GM23338 (cell line): ENCODE results near the gene ITGA1. TPM values are rescaled to one million over a fixed set of nuclear protein-coding genes. Genes with fewer than 3 reads are reported as not detected.

ENCODE experiments used
- ATAC-seq: fragments of 200-7000 bp; cut with Tn5 transposase; 3 replicates; pipeline ENCODE4 v1.9.1; 2020
- DNase-seq: peaks from one replicate; pipeline ENCODE4 v3.0.0-alpha.2; 2015; ENCODE audit warnings: low spot score
- H2AFZ ChIP-seq: fragments of 200-600 bp; sonication (generic); 2 replicates; pipeline ENCODE4 v1.8.0; 2016; ENCODE audit warnings: antibody characterized with exemption, mild to moderate bottlenecking, moderate library complexity
- H3F3A ChIP-seq: fragments of 200-600 bp; sonication (generic); replicated peaks from 2 replicates; pipeline ENCODE4 v1.8.0; 2017; ENCODE audit warnings: antibody characterized with exemption, mixed run types, low read depth
- H3K27ac ChIP-seq: fragments of 200-600 bp; sonication (generic); 2 replicates; pipeline ENCODE4 v1.6.1; 2016; ENCODE audit warnings: low read depth
- H3K27me3 ChIP-seq: fragments of 200-600 bp; sonication (generic); 2 replicates; pipeline ENCODE4 v1.8.0; 2016; ENCODE audit warnings: mild to moderate bottlenecking, mixed run types, moderate library complexity; ENCODE audit not compliant: insufficient read depth
- H3K36me3 ChIP-seq: fragments of 200-600 bp; sonication (generic); 2 replicates; pipeline ENCODE4 v1.8.0; 2016; ENCODE audit warnings: mild to moderate bottlenecking; ENCODE audit not compliant: insufficient read depth
- H3K4me1 ChIP-seq: fragments of 200-600 bp; sonication (generic); 2 replicates; pipeline ENCODE4 v1.8.0; 2016; ENCODE audit warnings: mild to moderate bottlenecking, moderate library complexity; ENCODE audit not compliant: insufficient read depth
- H3K4me2 ChIP-seq: fragments of 200-600 bp; sonication (generic); 2 replicates; pipeline ENCODE4 v1.7.1; 2017; ENCODE audit warnings: mixed run types
- H3K4me3 ChIP-seq: fragments of 200-600 bp; sonication (generic); 2 replicates; pipeline ENCODE4 v1.6.1; 2016; ENCODE audit warnings: mixed run types
- H3K79me2 ChIP-seq: fragments of 200-600 bp; sonication (generic); replicated peaks from 2 replicates; pipeline ENCODE4 v1.8.0; 2017; ENCODE audit warnings: mild to moderate bottlenecking; ENCODE audit not compliant: insufficient read depth
- H3K9me2 ChIP-seq: fragments of 200-600 bp; sonication (generic); 2 replicates; pipeline ENCODE4 v1.8.0; 2017; ENCODE audit not compliant: insufficient read depth
- H4K20me1 ChIP-seq: fragments of 200-600 bp; sonication (generic); replicated peaks from 2 replicates; pipeline ENCODE4 v1.8.0; 2017; ENCODE audit warnings: mild to moderate bottlenecking; ENCODE audit not compliant: insufficient read depth
- H3K27ac Mint-ChIP-seq: 2 replicates; pipeline ENCODE4 v1.8.0; 2020; ENCODE audit warnings: inconsistent platforms, mild to moderate bottlenecking, moderate library complexity, mixed read lengths
- H3K27me3 Mint-ChIP-seq: 3 replicates; pipeline ENCODE4 v1.8.0; 2022; ENCODE audit warnings: low read depth, mild to moderate bottlenecking, moderate library complexity, mixed read lengths, inconsistent platforms; ENCODE audit not compliant: insufficient read depth, poor library complexity
- H3K36me3 Mint-ChIP-seq: 3 replicates; pipeline ENCODE4 v1.8.0; 2021; ENCODE audit warnings: low read depth, mild to moderate bottlenecking, inconsistent platforms, moderate library complexity, mixed read lengths
- H3K4me1 Mint-ChIP-seq: 3 replicates; pipeline ENCODE4 v1.8.0; 2020; ENCODE audit warnings: mild to moderate bottlenecking, inconsistent platforms, mixed read lengths
- H3K4me3 Mint-ChIP-seq: 3 replicates; pipeline ENCODE4 v1.8.0; 2021; ENCODE audit warnings: moderate library complexity, mild to moderate bottlenecking, inconsistent platforms, mixed read lengths
- H3K9me3 Mint-ChIP-seq: 3 replicates; pipeline ENCODE4 v1.8.0; 2020; ENCODE audit warnings: moderate library complexity, mild to moderate bottlenecking, inconsistent platforms, mixed read lengths
- CREB1 ChIP-seq: fragments of 250-450 bp; sonication (Bioruptor Pico); IDR thresholded peaks from 2 replicates; pipeline ENCODE4 v1.5.0; 2020; ENCODE audit warnings: low read depth, mild to moderate bottlenecking, moderate library complexity
- CTCF ChIP-seq, 2 experiments: fragments of 200-600 bp in 1 of 2; sonication (generic) in 1 of 2; conservative IDR thresholded peaks; 2 replicates each; pipeline versions ENCODE4 v1.5.1 to v1.6.1; 2016 to 2017; ENCODE audit warnings: antibody characterized with exemption in 2 of 2, low read depth in 2 of 2, mild to moderate bottlenecking in 2 of 2, moderate library complexity in 1 of 2
- ETS1 ChIP-seq: IDR thresholded peaks from 2 replicates; pipeline ENCODE4 v1.6.1; 2016; ENCODE audit warnings: antibody characterized with exemption
- EZH2 ChIP-seq: fragments of 200-600 bp; sonication (generic); IDR thresholded peaks from one replicate; pipeline ENCODE4 v1.8.0; 2017; ENCODE audit warnings: antibody characterized with exemption, mild to moderate bottlenecking, low read depth; ENCODE audit not compliant: unreplicated experiment
- EZH2phosphoT487 ChIP-seq: fragments of 200-600 bp; sonication (generic); IDR thresholded peaks from one replicate; pipeline ENCODE4 v1.8.1; 2018; ENCODE audit warnings: antibody characterized with exemption; ENCODE audit not compliant: unreplicated experiment
- JUNB ChIP-seq: IDR thresholded peaks from one replicate; pipeline ENCODE4 v1.6.1; 2016; ENCODE audit warnings: antibody characterized with exemption; ENCODE audit not compliant: unreplicated experiment
- NANOG ChIP-seq: IDR thresholded peaks from 2 replicates; pipeline ENCODE4 v1.6.1; 2016; ENCODE audit warnings: antibody characterized with exemption, borderline replicate concordance
- POLR2AphosphoS5 ChIP-seq: IDR thresholded peaks from 2 replicates; pipeline ENCODE4 v1.6.1; 2016; ENCODE audit warnings: antibody characterized with exemption, low read depth
- REST ChIP-seq: IDR thresholded peaks from one replicate; pipeline ENCODE4 v1.6.1; 2018; ENCODE audit warnings: antibody characterized with exemption; ENCODE audit not compliant: unreplicated experiment
- STAT1 ChIP-seq: IDR thresholded peaks from one replicate; pipeline ENCODE4 v1.6.1; 2016; ENCODE audit warnings: antibody characterized with exemption; ENCODE audit not compliant: unreplicated experiment
- ZNF114 ChIP-seq: fragments of 250-450 bp; sonication (Bioruptor Pico); IDR thresholded peaks from 2 replicates; pipeline ENCODE4 v1.5.0; 2020; ENCODE audit warnings: mild to moderate bottlenecking, moderate library complexity
- ZNF331 ChIP-seq: fragments of 250-450 bp; sonication (Bioruptor Pico); IDR thresholded peaks from 2 replicates; pipeline ENCODE4 v1.5.0; 2020; ENCODE audit warnings: low read depth, mild to moderate bottlenecking, moderate library complexity
- polyA plus RNA-seq: library from polyadenylated mRNA; unstranded; fragments of >200 nt; fragmentation: Nextera tagmentation; extraction: Ambion mirVana; gene quantifications from 2 replicates; pipeline ENCODE4 v1.2.1, GENCODE V29; 2016
- total RNA-seq: library from RNA; depleted of rRNA; stranded (reverse); fragments of >200 nt; shearing (Covaris generic); gene quantifications from 2 replicates; pipeline ENCODE4 v1.2.3, GENCODE V29; 2014
- TF ChIP-seq, protein P1 (sequence below): fragments of 250-450 bp; sonication (Bioruptor Pico); IDR thresholded peaks from 2 replicates; pipeline ENCODE4 v1.5.0; 2020; ENCODE audit warnings: mild to moderate bottlenecking, moderate library complexity

ITGA1 gene
- total and polyA plus RNA-seq, 2 experiments from 2014 or later = 1.8 to 4.9 TPM

DNA sequence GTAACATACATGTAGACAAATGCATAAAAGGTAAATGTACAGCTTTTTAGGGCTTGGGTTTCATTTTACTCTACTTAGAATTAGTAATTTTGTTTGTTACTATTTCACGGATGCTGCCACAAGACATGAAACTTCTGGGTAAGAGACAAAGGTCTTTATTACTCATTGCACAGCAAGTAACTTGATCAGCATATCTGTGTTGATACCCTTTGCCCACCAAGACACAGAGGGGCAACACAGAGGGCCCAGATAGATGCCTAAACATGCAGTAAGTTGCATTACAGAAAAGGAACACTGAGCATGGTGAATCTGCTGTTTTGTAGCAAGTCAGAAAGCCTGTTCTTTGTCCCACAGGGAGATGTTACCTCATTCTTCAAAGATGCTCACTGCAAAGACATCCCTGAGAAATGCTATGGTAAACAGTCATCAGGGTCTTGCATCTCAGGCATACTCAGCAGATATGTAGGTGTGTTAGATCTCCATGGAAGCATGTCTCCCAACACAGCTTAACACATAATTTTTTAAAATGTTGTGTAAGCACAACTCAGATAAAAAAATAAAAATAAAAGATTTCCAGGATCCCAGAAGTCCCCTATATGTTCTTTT lies 211.7 kb downstream of the ITGA1 start:
- Mint-ChIP-seq H3K36me3 (no peaks in the 10 kb centered on the region), H3K4me3 (no peak overlapping the region), H3K27me3 (no peaks in the 10 kb centered on the region), H3K4me1 (no peaks in the 10 kb centered on the region), H3K9me3 (no peaks in the 10 kb centered on the region), H3K27ac (no peak overlapping the region)
- H2AFZ ChIP-seq = no peak overlapping the region
- H3K79me2 ChIP-seq = 0 out of 2 replicates have a peak, but pooled peaks cover 4% of the 10 kb centered on the region
- H3K27ac ChIP-seq = no peak overlapping the region
- TF ChIP-seq REST (no peak), CREB1 (CRISPR knock-in tag) (no peak), EZH2phosphoT487 (no peak), POLR2AphosphoS5 (no peak), NANOG (no peak), ZNF114 (CRISPR knock-in tag) (no peak), EZH2 (no peak), STAT1 (no peak), JUNB (no peak), CTCF (conservative IDR thresholded peaks at IDR 0.05; ENCODE audit: low read depth in 2 of 2) (no peak), ZNF331 (CRISPR knock-in tag) (no peak), ETS1 (no peak)
- TF ChIP-seq, protein P1, sequence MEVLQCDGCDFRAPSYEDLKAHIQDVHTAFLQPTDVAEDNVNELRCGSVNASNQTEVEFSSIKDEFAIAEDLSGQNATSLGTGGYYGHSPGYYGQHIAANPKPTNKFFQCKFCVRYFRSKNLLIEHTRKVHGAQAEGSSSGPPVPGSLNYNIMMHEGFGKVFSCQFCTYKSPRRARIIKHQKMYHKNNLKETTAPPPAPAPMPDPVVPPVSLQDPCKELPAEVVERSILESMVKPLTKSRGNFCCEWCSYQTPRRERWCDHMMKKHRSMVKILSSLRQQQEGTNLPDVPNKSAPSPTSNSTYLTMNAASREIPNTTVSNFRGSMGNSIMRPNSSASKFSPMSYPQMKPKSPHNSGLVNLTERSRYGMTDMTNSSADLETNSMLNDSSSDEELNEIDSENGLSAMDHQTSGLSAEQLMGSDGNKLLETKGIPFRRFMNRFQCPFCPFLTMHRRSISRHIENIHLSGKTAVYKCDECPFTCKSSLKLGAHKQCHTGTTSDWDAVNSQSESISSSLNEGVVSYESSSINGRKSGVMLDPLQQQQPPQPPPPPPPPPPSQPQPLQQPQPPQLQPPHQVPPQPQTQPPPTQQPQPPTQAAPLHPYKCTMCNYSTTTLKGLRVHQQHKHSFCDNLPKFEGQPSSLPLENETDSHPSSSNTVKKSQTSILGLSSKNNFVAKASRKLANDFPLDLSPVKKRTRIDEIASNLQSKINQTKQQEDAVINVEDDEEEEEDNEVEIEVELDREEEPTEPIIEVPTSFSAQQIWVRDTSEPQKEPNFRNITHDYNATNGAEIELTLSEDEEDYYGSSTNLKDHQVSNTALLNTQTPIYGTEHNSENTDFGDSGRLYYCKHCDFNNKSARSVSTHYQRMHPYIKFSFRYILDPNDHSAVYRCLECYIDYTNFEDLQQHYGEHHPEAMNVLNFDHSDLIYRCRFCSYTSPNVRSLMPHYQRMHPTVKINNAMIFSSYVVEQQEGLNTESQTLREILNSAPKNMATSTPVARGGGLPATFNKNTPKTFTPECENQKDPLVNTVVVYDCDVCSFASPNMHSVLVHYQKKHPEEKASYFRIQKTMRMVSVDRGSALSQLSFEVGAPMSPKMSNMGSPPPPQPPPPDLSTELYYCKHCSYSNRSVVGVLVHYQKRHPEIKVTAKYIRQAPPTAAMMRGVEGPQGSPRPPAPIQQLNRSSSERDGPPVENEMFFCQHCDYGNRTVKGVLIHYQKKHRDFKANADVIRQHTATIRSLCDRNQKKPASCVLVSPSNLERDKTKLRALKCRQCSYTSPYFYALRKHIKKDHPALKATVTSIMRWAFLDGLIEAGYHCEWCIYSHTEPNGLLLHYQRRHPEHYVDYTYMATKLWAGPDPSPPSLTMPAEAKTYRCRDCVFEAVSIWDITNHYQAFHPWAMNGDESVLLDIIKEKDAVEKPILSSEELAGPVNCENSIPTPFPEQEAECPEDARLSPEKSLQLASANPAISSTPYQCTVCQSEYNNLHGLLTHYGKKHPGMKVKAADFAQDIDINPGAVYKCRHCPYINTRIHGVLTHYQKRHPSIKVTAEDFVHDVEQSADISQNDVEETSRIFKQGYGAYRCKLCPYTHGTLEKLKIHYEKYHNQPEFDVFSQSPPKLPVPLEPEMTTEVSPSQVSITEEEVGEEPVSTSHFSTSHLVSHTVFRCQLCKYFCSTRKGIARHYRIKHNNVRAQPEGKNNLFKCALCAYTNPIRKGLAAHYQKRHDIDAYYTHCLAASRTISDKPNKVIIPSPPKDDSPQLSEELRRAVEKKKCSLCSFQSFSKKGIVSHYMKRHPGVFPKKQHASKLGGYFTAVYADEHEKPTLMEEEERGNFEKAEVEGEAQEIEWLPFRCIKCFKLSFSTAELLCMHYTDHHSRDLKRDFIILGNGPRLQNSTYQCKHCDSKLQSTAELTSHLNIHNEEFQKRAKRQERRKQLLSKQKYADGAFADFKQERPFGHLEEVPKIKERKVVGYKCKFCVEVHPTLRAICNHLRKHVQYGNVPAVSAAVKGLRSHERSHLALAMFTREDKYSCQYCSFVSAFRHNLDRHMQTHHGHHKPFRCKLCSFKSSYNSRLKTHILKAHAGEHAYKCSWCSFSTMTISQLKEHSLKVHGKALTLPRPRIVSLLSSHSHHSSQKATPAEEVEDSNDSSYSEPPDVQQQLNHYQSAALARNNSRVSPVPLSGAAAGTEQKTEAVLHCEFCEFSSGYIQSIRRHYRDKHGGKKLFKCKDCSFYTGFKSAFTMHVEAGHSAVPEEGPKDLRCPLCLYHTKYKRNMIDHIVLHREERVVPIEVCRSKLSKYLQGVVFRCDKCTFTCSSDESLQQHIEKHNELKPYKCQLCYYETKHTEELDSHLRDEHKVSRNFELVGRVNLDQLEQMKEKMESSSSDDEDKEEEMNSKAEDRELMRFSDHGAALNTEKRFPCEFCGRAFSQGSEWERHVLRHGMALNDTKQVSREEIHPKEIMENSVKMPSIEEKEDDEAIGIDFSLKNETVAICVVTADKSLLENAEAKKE (CRISPR knock-in tag) = no peak
- ATAC-seq (no peak), DNase-seq (no peak)
- no peaks in the 10 kb centered on the region for H3K4me1 ChIP-seq
- no peak overlapping the region for H3K4me2 ChIP-seq
- no peaks in the 10 kb centered on the region; the same call in 1 of the 2 replicates for H4K20me1 ChIP-seq
- H3K4me3 ChIP-seq = no peak overlapping the region
- no peaks in the 10 kb centered on the region for H3K27me3 ChIP-seq
- H3F3A ChIP-seq = no peaks in the 10 kb centered on the region
- H3K9me2 ChIP-seq = peaks cover 3% of the 10 kb centered on the region; the same call in 1 of the 2 replicates
- no peaks in the 10 kb centered on the region for H3K36me3 ChIP-seq
